HCT116 (cell line): Measurements from ENCODE around the gene AQP6.
"Not testable (repeated sequence)": the region's sequence is repeated elsewhere in the genome, so short reads cannot be mapped to it uniquely, and the experiment has no call there.

ENCODE experiments used
- CEBPB ChIP-seq: IDR thresholded peaks from 2 replicates; pipeline ENCODE4 v1.6.1; 2012; ENCODE audit warnings: low read depth
- CTCF ChIP-seq, 3 experiments: fragments of 200-600 bp in 1 of 3; sonication (generic) in 1 of 3; IDR thresholded peaks in 2 of 3; conservative IDR thresholded peaks in 1 of 3; 2 replicates each; pipeline ENCODE4 v1.5.1; 2012 to 2017; ENCODE audit warnings: low read depth in 2 of 3, low read length in 2 of 3, antibody characterized with exemption in 1 of 3, borderline replicate concordance in 1 of 3, control low read depth in 1 of 3, mild to moderate bottlenecking in 1 of 3, mixed read lengths in 1 of 3, mixed run types in 1 of 3, moderate library complexity in 1 of 3; ENCODE audit not compliant: insufficient read depth in 1 of 3
- EGR1 ChIP-seq: IDR thresholded peaks from 2 replicates; pipeline ENCODE4 v1.6.1; 2012; ENCODE audit warnings: low read depth
- ELF1 ChIP-seq: IDR thresholded peaks from 2 replicates; pipeline ENCODE4 v1.6.1; 2012; ENCODE audit warnings: low read depth, borderline replicate concordance
- EZH2 ChIP-seq: fragments of 200-600 bp; sonication (generic); IDR thresholded peaks from 2 replicates; pipeline ENCODE4 v1.6.1; 2017; ENCODE audit warnings: antibody characterized with exemption, mixed run types
- JUND ChIP-seq: IDR thresholded peaks from 2 replicates; pipeline ENCODE4 v1.6.1; 2012
- MAX ChIP-seq: IDR thresholded peaks from 2 replicates; pipeline ENCODE4 v1.6.1; 2012
- POLR2A ChIP-seq: IDR thresholded peaks from 2 replicates; pipeline ENCODE4 v1.7.0; 2011; ENCODE audit warnings: borderline replicate concordance; ENCODE audit not compliant: insufficient read depth, insufficient read length; ENCODE audit errors: extremely low read depth
- POLR2AphosphoS5 ChIP-seq: IDR thresholded peaks from 2 replicates; pipeline ENCODE4 v1.6.1; 2011; ENCODE audit warnings: mild to moderate bottlenecking, low read depth, low read length, moderate library complexity
- RAD21 ChIP-seq: IDR thresholded peaks from 2 replicates; pipeline ENCODE4 v1.6.1; 2012; ENCODE audit warnings: low read depth, mild to moderate bottlenecking
- REST ChIP-seq: IDR thresholded peaks from 2 replicates; pipeline ENCODE4 v1.6.1; 2012; ENCODE audit warnings: low read depth
- SP1 ChIP-seq: IDR thresholded peaks from 2 replicates; pipeline ENCODE4 v1.6.1; 2012; ENCODE audit warnings: low read depth
- TCF7L2 ChIP-seq: IDR thresholded peaks from 2 replicates; pipeline ENCODE4 v1.7.0; 2011; ENCODE audit warnings: borderline replicate concordance, inconsistent platforms; ENCODE audit not compliant: insufficient read depth, insufficient read length; ENCODE audit errors: extremely low read depth
- ZBTB33 ChIP-seq: IDR thresholded peaks from 2 replicates; pipeline ENCODE4 v1.6.1; 2011; ENCODE audit warnings: mild to moderate bottlenecking, low read length, moderate library complexity; ENCODE audit not compliant: insufficient replicate concordance; ENCODE audit errors: extremely low read depth

GRCh38 chr12:49989400-49989799 lies 16.7 kb downstream of the AQP6 start:
- TF ChIP-seq CTCF (IDR thresholded peaks at IDR 0.05 in 2 of 3, conservative IDR thresholded peaks at IDR 0.05 in 1 of 3; ENCODE audit: borderline replicate concordance in 1 of 3, insufficient read depth in 1 of 3, low read depth in 2 of 3, low read length in 2 of 3); TCF7L2; CEBPB; EGR1; POLR2A; POLR2AphosphoS5; REST; RAD21; MAX; ELF1; JUND; SP1; ZBTB33; EZH2: not testable (repeated sequence)
